Nucleus accumbens (tissue), 56 donors: ENCODE measurements around the gene ATG4C.

Source experiments
- DNase-seq, 56 donors: peaks; one replicate each; lab custom pipeline; 2025; lab: John Stamatoyannopoulos, UW

ATG4C gene

GRCh38 chr1:62903522-62903921, 119.6 kb downstream of the ATG4C start:
- DNase-seq: no peak

- no peak for DNase-seq
Measured at GRCh38 chr1:62903982-62904855, 120.3 kb downstream of the ATG4C start.

DNA sequence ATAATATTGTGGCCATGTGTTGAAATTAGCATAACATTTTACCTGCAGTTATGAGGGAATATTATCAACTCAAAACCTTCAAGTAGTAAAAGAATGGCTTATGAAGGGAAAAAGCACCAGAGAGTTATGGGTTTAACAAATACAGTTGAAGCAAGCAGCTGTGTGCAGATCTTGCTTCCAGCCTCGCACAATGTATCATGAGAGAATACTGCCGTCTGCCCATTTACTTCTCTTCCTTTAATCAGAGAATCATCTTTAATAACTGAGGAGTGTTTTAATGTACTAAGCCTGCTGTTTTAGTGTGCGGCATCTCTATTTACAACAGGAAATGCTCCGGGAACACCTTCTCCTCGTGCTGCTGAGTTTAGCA, 120.9 kb downstream of the ATG4C start:
- DNase-seq: no peak

- no peak for DNase-seq
Measured at GRCh38 chr1:62905309-62905708, 121.4 kb downstream of the ATG4C start.

DNA sequence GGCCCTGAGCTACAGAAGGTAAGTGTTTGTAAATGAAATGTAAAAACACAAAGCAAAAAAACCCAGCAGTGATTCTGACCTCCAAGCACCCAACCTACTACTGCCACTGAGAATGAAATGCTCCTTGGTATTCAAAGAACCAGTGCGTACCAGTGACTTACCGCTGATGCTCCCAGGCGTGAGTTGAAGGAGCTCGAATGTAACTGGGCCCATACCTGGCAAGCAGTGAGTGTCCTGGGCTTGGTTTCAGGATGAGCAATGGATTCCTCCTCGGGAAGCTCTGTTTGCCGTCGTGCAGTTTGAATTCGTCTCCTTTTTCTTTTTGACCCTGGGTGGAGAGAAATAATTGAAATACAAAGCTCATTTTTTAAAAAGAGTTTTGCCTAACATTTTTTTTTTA, 121.9 kb downstream of the ATG4C start:
- no peak for DNase-seq

DNA sequence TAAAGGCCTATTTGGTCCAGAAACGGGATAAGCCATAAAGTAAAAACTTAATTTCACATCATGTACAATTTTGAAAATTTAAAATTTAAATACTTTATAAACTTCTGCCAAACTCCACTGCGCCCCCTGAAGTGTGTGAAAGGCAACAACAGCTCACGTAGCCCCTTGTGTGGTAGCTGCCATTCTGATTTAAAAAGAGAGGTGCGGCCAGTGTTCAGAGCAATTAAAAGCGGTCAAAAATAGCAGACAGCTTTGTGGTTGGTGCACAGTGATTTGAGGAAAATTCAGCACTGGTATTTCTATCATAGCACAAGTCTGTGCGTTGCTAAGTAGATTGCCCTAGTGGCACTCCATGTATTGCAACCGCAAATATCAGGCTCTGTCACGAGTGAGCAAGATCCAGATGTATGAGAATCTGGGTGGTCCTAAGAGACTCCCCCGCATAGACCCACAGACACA, 122.5 kb downstream of the ATG4C start:
- no peak for DNase-seq

DNA sequence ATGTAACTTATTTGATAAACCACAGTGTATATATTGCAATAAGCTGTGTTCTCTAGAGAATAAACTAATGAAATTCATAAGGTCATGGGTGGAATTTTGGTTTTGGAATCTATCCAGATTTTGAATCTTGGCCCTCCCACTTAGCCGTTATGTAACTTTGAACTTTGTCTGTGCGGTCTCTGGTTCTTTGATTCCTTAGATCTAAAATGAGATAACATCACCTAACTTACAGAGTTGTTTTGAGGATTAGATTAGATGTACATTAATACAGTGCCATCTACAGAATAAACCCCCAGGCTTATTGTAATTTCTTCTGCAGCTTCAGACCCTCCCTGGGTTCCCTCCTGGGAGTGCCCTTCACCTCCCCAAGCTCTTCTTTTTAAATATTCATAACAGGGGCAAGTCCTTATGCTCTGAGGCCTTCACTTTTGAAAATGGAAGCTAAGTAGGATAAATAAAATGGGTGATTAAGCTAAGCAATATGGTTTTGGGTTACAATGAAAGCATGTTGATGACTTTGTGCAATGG, 124.3 kb downstream of the ATG4C start:
- no peak for DNase-seq

DNA sequence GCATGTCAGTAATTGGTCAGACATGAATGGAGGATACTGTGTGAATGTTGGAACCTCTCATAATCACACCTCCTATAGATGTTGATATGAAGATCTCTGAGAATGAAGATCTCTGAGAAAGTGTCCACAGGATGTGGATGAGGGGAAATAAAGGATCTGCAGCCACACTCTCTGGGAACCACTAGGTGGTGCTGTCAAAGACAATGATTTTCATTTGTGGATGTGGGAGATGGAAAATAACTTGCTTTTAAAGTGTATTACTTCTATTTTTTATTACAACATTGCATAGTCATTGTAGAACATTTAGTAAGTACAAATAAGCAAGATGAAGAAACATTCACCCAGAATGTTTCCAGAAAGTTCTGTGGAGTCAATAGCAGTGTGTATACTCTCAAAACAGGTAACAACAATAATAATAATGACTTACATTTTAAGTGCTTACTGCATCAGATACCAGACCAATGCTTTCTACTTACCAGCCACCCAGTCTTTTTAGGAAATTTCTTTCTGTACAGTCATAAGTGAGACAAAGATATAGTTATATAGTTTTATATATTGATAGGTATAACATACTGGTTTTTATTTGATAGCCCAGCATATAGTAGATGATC, 128.2 kb downstream of the ATG4C start:
- DNase-seq: no peak
